ENCODE measurements around the gene DSC1.
"Not testable (repeated sequence)": the region's sequence is repeated elsewhere in the genome, so short reads cannot be mapped to it uniquely, and the experiment has no call there.

DSC1 gene

DNA sequence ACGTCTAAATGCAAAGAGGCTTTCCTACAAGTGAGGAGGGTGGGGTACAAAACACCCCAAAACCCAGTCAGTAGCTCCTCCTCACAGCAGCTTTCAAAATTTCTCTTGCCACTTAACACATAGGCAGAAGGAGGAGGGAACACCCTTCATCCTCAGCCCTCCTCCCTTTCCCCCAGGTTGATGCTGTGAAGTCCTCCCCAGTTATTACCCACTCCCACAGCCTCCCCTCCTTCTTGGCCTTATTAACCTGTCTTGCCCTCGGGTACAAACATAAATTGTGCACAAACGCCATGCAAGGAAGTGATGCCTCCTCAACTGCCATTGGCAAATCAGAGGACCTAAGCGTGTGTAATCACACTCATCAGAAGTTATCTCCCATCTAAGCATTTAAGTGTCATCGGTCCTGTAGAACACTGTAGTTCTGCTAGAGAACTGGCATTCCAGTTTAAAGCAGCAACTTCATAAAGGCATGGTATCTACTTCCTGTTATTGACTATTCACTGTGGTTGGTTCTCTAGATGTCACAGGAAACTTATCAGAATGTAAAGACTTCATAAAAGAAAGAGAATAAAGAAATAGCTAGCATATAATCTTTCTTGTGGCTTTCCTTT is at the start of gene DSC1:
TSS of gene DSC1 (minus strand) at position 32 of the 611 bp plus-strand sequence. CDS start 262 bp downstream, outside the sequence.
- no peak for DNase-seq (ENCODE audit: low spot score)

- no peak for DNase-seq (ENCODE audit: low spot score)
These were observed 48.4 kb upstream of the DSC1 start for GRCh38 chr18:31211047-31211446.

- DNase-seq (ENCODE audit: low spot score): no peak
These were observed 46.4 kb upstream of the DSC1 start for GRCh38 chr18:31209041-31209440.

GRCh38 chr18:31207391-31207790 is 44.7 kb upstream of the DSC1 start:
- DNase-seq (ENCODE audit: low spot score): no peak

DNA sequence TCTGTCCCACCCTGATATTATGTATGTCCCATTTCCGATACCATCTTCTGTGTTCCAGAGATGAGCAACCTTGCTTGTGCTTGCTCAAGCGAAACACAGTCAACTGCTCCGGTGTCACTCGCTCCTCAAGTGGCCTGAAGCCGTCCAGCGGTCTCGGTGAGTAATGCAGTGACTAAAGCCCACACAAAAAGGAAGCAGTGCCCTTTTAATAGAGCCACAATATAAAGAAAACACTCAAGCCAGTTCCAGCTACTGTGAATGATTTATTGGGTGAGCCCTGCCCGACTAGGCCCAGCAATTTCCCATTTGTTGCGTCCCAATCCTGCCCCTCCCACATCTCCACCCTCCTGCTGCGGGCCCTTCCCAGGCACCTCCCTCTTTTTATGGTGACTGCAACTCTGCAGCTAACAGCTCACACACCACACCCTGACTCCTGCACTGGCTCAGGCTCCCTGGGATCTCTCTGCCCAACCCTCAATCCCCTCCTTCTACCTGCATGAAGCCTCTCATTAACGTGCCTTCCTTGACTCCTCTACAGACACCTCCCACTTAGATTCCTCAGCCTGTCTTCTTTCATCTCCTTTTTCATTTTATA is 44.2 kb upstream of the DSC1 start:
- DNase-seq (ENCODE audit: low spot score): no peak

DNA sequence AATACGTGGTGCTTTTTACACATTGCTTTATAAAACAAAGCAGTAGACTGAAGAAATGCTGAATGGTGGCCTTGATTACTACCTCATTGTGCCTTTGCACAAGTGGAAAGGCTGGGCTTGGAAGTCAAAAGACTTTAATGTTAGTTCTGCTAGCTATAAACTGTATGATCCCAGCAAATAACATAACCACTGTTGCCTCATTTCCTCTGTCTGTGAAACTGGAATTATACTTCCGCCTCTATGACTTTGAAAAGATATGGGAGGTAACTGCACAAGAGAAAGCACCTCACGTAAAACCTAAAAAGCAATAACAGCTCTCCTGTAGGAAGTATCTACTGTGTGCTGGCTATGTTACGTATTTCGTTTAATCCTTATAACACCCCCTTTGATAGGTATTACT is 43.4 kb upstream of the DSC1 start:
- DNase-seq (ENCODE audit: low spot score): no peak

- DNase-seq (ENCODE audit: low spot score): no peak
These were observed 42.6 kb upstream of the DSC1 start for GRCh38 chr18:31205273-31205672.

DNA sequence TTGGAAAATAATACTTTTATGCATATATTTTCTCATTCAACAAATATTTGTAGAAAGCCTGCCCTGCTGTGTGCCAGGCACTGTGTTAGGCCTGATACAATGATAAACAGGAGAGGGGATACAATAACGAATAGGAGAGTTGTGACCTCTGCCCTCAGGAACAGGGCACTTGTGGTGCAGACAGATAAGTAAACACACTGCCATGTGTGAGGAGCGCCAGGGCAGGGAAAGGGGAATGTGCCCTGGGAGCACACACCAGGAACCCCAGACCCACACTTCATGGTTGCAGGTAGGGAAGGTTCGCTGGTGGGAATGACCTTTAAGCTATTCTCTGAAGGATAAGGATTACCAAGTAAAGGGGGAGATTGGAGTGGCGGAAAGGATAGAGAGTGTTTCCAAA is 42.2 kb upstream of the DSC1 start:
- DNase-seq (ENCODE audit: low spot score): no peak

DNA sequence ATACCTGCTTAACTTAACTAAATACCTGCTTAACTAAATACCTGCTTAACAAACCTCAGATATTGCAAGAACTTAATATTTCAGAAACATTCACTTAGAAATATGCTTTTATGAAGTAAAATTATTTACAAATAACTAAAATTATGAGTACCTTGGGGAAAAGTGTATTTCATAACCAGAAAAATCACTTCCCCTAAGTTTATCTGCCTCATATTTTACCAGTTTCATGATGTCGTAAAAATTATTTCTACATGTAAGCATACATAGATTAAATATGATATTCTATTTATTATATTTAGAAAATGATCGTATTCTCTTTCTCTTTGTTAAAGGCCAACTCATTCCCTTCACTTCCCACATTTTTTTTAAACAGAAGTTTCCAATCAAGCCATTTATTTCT is 41.5 kb upstream of the DSC1 start:
- DNase-seq (ENCODE audit: low spot score): no peak

GRCh38 chr18:31203794-31204148 is 41.1 kb upstream of the DSC1 start:
- no peak for DNase-seq (ENCODE audit: low spot score)

DNA sequence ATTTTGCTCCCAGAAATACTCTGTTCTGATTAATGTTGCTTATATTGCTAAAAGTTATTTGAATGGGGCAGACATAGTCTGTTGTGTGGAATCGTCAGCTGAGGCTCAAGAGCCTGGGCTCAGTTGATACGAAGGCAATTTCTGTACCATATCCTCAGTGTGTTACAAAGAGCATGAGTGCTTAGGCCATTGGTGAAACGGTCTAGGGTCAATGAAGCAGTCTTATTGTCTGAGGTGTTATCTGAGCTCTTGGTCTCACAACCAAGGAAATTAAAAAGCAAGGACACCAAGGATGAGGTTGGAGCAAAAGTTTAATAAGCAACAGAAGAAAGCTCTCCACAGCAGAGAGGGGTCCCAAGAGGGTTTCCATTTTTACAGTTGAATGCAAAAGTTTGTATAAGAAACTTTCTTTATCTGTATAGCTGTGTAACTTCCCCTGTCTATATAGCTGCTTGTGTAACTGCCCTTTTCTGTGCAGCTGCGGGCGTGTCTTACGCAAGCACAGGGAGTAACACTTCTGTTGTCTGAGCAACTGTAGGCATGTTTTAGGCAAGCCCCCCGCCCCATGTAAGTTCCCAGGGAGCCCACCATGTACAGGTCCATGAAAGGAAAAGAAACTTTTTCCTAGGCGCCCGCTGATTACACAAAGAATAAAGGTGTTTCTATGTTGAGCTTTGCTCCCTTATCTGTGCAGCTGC is 40.6 kb upstream of the DSC1 start:
- DNase-seq (ENCODE audit: low spot score): no peak

DNA sequence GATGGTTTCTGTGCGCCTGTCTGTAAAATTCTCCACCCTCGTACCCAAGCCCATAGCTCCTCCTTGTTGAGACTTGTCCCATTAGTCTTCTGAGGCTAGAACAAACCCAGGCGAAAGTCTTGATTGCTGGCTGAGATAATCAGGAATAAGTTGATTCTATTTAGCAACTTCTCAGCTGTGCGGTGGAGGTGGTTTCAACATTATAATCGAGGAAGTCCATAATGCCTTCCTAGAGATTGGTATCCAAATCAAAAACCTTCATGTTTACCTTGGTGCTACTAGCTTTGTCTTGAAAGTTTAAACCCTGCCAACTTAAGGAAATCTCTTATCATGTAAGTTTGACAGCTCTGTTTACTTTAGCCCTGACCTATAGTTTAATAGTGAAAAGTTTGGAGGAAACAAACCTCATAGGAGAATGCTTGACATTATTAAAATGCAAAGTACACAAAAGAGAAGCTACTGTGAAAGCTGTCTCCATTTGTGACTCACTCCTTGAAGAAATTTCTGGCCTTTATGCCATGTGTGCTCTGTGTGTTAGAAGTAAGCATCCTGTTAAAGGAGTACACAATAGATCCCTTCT is 36.6 kb upstream of the DSC1 start:
- DNase-seq (ENCODE audit: low spot score): no peak

DNA sequence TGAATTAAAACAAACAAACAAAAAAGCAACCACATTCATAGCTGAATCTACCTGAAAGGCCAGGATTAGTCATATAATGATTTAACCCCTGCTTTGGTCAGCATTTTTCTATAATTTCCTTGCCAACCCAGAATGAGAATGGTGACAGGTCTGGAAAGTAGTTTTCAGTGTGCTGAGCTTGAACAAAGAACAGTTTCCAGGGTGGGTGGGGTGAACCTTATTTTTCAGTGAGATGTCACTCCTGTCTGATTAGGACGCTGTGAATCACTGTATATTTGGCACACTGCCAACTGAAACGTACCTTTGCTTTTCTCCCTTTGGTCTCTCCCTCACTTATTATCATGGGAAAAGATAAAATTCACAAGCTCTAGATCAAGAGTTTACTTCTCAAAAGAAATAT is 35.0 kb upstream of the DSC1 start:
- DNase-seq (ENCODE audit: low spot score): no peak

- DNase-seq (ENCODE audit: low spot score): no peak
These were observed 32.4 kb upstream of the DSC1 start for GRCh38 chr18:31195063-31195462.

DNA sequence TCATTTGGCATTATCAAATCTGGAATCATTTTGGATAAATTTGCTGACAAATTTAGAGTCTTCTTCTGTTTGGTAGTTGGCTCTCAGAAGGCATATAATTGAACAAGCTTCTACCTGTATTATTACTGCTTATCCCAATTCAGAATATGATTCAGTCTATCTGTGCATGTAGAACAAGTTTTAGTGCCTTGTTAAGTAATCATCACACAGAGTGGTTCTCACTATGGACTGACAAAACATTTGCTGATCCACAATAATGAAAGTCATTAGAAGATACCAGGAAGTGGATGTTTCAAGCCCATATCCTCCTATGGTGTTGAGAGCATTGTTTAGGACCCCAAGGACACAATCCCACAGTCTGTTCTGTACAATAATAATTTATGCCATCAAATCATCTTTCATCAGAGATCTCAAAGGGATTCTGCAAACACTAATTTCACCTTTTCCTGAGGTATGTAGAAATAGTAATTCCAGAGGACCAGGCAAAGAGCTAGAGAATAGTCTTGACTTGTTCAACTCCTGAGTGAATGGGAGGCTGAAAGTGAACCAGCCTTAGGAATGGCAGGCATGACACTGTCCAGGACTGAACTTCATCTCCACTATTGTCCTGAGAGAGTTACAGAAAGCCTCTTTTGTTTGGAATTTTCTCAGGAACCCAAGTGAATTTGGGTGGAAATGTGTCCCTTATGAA is 29.6 kb upstream of the DSC1 start:
- no peak for DNase-seq (ENCODE audit: low spot score)

GRCh38 chr18:31190919-31191318 is 28.3 kb upstream of the DSC1 start:
- no peak for DNase-seq (ENCODE audit: low spot score)

DNA sequence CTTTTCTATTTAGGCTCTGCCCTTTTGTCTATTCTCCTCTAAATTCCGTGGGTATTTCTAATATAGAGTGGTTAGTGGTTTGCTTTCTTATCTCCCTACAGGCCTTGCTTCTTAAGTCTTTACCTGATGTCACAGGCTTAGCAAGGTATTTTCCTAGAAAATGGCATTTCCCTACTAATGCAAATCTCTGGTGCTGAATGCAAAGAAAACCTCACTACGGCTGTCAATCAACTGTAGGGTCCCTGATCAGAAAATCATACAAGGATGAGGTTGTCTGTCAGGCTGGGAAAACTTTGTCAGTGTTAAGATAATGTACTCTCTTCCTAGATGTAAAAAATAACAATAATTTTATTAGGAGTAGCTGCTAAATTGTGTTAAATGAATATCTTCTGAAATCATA is 27.1 kb upstream of the DSC1 start:
- no peak for DNase-seq (ENCODE audit: low spot score)

DNA sequence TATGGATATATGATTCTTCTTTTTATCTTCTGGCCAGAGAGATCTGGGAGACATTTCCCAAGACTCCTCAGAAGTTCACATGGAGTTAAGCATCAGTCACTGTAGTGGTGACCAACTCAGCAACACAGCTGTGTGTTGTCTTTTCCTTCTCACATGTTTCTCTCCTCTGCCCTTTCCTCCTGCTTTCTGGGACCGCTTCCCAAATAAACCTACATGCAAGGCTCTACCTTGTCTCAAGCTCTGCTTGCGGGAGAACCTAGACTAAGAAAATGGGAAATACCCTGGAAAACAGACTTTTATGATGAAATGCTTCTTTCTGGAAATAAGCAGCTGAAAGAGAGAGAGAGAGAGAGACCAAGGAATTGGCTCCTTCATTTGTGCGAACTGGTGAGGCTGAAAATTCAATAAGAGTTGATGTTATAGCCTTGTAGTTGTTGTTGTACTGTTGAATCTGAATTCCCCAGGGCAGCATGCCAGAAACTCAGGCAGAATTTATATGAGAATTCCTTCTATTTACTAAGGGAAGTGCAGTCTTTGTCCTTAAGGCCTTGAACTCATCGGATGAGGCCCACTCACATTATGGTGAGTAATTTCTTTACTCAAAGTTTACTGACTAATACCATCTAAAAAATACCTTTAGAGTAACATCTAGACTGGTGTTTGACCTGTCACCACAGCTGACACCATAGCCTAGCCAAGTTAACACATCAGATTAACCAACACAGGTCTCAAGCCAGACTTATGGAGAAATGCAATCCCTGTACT is 22.7 kb upstream of the DSC1 start:
- DNase-seq (ENCODE audit: low spot score): no peak

- no peak for DNase-seq (ENCODE audit: low spot score)
These were observed 20.6 kb upstream of the DSC1 start for GRCh38 chr18:31183302-31183701.

- DNase-seq (ENCODE audit: low spot score): not testable (repeated sequence)
These were observed 14.7 kb upstream of the DSC1 start for GRCh38 chr18:31177369-31177768.

DNA sequence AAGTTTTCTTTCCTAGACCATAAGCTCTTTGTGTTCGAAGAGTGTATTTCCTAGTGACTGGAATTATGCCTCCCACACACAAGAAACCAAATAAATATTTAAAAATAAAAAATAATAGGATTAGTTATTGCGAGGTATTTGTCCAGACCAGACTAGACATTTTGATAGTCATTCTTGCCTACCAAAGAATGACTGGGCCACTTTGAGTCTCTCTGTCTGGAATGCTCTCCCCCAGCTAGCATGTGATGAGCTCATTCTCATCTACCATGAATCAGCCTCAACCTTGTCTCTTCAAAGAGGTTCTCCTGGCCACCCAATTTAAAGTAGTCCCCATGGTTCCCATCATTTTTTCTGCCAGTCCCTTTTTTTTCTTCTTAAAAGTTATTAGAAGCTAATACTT is 13.9 kb upstream of the DSC1 start:
- no peak for DNase-seq (ENCODE audit: low spot score)
